ENCODE measurements around the gene CDX1.

CDX1 gene

GRCh38 chr5:150120617-150121447 is 45.7 kb upstream of the CDX1 start:
- TF ChIP-seq CTCF (IDR thresholded peaks at IDR 0.05; ENCODE audit: low read depth, low read length), result no peak
- no peak for DNase-seq
- no peaks in the 10 kb centered on the region for H3K4me1 ChIP-seq
- no peaks in the 10 kb centered on the region for H3K9me3 ChIP-seq
- H3K27me3 ChIP-seq, result no peaks in the 10 kb centered on the region
- peaks cover 12% of the 10 kb centered on the region for H3K36me3 ChIP-seq
- H3K4me3 ChIP-seq (ENCODE audit: low read depth, low read length), result no peak overlapping the region

GRCh38 chr5:150121448-150122157 is 45.0 kb upstream of the CDX1 start:
- no peak for TF ChIP-seq CTCF (IDR thresholded peaks at IDR 0.05; ENCODE audit: low read depth, low read length)
- no peaks in the 10 kb centered on the region for H3K9me3 ChIP-seq
- H3K36me3 ChIP-seq, result peaks cover 12% of the 10 kb centered on the region
- no peak overlapping the region for H3K4me3 ChIP-seq (ENCODE audit: low read depth, low read length)
- no peak for DNase-seq
- no peaks in the 10 kb centered on the region for H3K4me1 ChIP-seq
- no peaks in the 10 kb centered on the region for H3K27me3 ChIP-seq

GRCh38 chr5:150122158-150122510 is 44.4 kb upstream of the CDX1 start:
- H3K27me3 ChIP-seq, result no peaks in the 10 kb centered on the region
- TF ChIP-seq CTCF (IDR thresholded peaks at IDR 0.05; ENCODE audit: low read depth, low read length), result no peak
- no peak for DNase-seq
- no peak overlapping the region for H3K4me3 ChIP-seq (ENCODE audit: low read depth, low read length)
- no peaks in the 10 kb centered on the region for H3K4me1 ChIP-seq
- H3K9me3 ChIP-seq, result no peaks in the 10 kb centered on the region
- H3K36me3 ChIP-seq, result peaks cover 12% of the 10 kb centered on the region

GRCh38 chr5:150122536-150123481 is 43.8 kb upstream of the CDX1 start:
- Histone ChIP-seq H3K9me3 (no peaks in the 10 kb centered on the region), H3K4me3 (ENCODE audit: low read depth, low read length) (no peak overlapping the region), H3K4me1 (no peaks in the 10 kb centered on the region), H3K36me3 (peaks cover 12% of the 10 kb centered on the region), H3K27me3 (no peaks in the 10 kb centered on the region)
- DNase-seq, result no peak
- no peak for TF ChIP-seq CTCF (IDR thresholded peaks at IDR 0.05; ENCODE audit: low read depth, low read length)

DNA sequence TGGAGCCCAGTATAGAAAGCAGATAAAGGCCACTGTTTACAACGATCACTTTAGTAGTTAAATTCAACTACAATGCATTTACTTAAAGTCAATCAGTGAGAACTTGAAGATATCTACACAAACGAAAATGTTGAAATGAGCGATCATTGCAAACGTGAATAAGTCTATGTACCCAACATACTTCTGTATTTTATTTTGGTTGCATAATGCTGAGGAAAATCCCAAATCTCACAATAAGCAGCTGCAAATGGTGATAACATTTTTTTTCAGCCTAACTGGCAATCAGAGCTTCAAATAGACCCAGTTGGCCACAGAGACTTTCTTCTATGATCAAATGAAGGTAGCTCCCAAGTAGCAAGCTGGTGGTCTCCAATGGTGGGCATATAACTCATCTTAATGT is 43.0 kb upstream of the CDX1 start:
- Histone ChIP-seq H3K9me3 (no peaks in the 10 kb centered on the region), H3K4me1 (no peaks in the 10 kb centered on the region), H3K27me3 (no peaks in the 10 kb centered on the region), H3K4me3 (ENCODE audit: low read depth, low read length) (no peak overlapping the region), H3K36me3 (peaks cover 12% of the 10 kb centered on the region)
- DNase-seq, result no peak
- no peak for TF ChIP-seq CTCF (IDR thresholded peaks at IDR 0.05; ENCODE audit: low read depth, low read length)
